SKM-1 treated with dmso at 0.1 percent for 144 hours (cell line): Measurements from ENCODE around the gene C1GALT1C1L.
"Not testable (repeated sequence)": the region's sequence is repeated elsewhere in the genome, so short reads cannot be mapped to it uniquely, and the experiment has no call there.

Source experiments
- DNase-seq: peaks from one replicate; lab custom pipeline; 2025; ENCODE audit not compliant: unreplicated experiment; lab: John Stamatoyannopoulos, UW

The C1GALT1C1L gene

DNA sequence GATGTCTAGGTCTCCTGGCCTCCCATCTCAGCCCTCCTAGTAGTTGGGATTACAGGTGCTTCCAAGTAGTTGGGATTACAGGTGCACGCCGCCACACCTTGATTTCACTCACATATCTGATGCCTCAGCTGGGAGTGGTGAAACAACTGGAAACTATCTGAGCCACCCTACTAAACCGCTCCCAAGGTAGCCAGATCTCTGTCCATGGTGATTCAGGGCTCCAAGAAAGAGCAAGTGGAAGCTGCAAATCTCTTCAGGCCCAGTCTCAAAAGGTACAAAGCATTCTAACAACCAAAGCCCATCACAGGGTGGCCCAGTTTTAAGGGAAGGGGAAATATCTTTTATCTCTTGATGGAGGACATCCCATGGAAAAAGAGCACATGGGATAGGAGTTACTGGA, 19.0 kb downstream of the C1GALT1C1L start:
- DNase-seq = no peak

DNA sequence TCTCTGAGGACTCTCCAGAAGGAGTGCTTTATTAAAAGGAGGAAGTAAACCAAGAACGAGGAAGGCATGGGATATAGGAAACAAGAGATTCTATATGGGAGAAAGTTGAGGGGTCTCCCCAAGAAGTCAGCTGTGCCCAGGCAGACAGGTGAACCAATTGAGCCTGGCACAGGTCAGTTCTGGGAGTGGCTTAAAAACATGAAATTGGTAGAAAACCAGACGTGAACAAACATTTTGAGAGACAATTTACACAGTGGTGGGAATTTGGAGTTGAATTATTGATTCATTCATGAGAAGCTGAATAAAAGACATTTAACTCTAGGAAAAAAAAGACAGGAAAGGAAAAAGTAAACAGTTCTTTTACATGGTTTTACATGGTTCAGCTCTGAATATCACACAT, 22.7 kb downstream of the C1GALT1C1L start:
- no peak for DNase-seq

DNA sequence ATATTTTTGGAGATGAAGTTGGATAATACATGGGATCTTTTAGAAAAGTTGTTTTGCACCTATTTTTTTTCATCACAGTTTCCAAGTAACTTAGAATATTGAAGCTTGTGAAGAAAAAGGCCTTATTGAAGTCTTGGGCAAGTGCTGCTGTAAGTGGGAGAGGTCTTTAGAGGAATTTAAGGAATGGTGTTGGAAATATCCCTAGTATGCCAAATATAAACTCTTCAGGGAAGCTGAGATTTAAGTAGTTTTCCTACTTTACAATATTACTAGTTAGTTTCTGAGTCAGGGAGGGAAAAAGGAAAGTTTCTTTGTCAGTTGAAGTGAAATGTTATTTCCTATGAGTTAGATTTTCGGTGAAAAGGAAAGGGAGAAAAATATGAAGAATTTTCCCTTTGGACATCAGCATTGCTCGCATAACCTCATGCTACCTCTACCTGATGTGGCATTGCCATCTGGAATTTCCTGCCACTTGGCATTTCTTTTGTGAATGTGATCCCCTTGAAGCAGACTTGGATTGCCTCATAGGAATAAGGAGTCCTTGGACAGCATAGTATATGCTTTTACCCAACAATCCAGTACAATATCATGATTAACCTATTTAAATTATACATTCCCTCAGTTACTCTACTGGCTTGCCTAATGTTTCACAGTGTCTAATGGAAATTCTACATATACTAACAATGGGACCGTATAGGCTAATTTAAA, 27.1 kb downstream of the C1GALT1C1L start:
- DNase-seq = no peak

DNA sequence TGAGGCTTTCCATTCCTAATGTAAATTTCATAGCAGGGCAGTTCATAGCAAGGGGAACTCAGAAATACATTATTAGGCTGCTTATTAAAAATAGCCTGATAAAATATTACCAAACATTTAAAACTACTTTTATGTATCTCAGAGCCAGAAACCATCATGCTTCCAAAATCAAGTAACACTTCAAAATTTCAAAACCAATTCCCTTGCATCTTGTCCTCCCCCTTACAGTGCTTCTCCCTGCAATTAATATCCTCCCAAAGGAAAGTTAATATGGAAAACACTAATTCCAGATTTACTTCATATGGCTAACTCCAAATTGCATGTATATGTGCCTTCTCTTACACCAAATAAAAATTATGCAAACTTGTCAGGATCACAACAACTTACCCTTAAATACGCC, 32.5 kb downstream of the C1GALT1C1L start:
- no peak for DNase-seq

DNA sequence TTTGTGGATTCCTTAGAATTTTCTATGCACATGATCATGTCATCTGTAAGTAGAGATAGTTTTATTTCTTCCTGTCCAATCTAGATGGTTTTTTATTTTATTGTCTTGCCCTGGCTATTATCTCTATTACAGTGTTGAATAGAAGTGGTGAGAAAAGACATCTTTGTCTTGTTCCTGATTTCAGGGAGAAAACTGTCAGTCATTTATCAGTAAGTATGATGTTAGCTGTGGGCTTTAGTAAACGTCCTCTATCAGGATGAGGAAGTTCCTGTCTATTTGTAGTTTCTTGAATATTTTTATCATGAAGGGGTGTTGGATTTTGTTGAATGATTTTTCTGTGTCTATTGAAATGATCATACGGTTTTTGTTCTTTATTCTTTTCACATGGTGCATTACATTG, 33.9 kb downstream of the C1GALT1C1L start:
- no peak for DNase-seq

DNA sequence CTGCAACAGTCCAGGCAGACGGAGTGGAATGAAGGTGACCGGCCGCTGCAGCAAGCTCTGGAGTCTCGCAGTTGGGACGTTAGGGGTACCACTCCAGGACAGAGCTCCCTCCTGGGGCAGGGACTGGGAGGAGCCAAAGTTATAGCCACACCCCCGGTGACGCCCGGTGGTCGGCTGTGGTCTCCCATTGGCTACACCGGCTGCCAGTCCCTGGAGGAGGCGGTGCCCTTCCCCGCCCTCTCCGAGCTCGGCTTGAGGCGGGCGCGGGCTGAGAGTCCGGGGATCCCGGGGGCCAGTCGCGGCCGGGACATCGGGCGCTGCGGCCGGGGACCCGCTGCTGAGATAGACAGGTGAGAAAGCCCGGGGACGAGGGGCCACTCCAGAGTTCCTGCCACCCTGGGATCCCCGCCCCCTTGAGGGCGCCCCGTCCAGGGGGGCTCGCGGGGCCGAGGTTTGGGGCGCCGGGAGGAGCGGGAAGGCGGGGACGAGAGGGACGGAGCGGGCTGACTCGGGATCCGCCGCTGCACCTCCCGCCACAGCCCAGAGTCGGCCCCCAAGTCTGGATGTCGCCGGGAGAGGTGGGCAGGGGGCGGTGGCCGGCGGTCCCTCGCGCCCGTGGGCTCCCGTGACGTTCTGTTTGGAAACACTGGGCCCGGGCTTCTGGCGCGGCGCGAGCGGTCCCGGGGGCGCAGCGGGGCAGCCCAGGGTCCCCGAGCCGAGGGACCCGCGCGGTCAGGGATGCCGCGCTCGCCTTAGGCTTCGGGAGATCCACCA, 39.0 kb downstream of the C1GALT1C1L start, which contains the start of gene PLEKHH2:
Gene PLEKHH2 (plus strand): TSS at position 231 of the 774 bp plus-strand sequence. CDS start 7,414 bp downstream, outside the sequence.
- DNase-seq = peak; percentile 82

DNA sequence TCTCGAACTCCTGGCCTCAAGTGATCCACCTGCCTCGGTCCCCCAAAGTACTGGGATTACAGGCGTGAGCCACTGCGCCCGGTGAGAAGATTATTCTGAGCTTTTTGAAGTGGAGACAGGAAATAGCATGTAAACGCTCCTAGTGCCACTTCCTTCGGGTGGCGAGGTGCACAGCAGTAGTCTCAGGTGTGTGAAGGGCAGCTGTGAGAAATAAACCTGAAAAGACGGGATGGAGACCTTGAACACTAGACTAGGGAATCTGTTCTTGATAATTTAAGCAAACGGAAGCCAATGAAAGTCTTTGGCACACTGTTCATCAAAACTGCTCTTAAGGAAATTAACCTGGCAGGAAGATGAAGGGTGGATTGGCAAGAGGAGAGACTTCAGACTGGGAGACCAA, 39.6 kb downstream of the C1GALT1C1L start:
- no peak for DNase-seq

DNA sequence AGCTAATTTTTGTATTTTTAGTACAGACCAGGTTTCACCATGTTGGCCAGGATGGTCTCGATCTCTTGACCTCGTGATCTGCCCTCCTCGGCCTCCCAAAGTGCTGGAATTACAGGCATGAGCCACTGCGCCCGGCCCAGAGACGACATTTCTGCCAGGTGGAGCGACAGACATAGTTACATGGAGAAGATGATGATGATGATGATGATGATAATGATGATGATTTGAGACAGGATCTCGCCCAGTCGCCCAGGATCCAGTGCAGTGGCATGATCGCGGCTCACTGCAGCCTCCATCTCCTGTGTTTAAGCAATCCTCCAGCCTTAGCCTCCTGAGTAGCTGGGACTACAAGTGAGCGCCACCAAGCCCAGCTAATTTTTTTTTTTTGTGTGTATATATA, 40.1 kb downstream of the C1GALT1C1L start:
- not testable (repeated sequence) for DNase-seq

DNA sequence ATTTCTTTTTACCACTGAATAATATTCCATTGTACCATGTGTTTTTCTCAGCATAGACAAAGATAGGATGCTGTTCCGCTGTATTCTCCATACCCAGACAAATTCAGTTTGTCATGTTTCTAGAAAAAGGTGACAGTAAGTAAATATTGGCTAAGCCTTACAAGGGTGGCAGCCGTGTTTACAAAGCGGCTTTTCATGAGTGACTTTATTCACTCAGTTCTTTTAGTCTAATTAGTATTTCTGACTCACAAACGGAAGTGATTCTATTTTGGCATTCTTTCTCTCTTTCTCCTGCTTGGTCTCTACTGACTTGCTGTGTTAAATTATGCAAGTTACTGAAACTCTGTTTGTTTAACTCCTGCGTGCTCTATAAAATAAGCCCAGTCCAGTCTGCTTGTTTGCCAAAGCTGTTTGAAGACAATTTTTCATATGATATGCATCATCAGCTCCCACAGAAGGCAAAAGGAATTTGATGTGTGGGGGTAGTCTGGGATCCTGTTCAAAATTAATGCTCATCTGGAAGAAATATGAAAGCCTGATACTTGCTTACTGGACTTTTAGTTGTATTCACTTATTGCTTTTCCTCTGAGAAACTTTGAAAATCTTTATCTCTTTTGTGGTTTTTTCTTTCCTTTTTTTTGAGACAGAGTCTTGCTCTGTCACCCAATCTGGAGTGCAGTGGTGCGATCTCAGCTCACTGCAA, 41.5 kb downstream of the C1GALT1C1L start:
- no peak for DNase-seq

DNA sequence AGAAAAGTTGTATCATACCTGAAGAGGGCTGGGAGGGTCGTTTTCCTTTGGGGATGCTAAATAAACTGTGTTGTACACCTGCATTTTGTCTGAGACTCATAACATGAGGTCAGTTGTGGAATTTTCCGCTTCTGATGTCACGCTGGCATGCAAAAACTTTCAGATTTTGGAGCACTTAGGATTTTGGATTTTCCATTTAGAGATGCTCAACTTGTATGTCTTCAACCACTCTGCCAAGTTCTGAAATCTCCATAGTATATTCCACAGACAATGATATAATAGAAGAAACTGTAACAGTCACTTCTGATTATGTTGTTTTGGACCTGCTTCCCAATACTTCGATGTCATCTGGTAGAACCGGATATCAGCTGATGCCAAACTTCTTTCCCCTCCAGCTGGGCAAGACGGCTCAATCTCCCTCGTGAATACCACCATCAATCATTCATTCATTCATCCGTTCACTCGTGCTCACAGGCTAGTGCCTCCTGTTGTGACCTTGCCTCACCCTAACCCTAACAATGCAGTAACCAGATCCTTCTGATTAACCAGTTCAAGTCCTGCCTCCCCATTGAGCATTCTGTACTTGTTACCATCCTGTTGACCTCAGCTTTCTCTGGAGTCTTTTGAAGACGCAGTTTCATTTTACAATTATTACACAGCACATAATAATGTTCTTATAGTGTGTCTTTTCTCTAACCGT, 44.5 kb downstream of the C1GALT1C1L start:
- DNase-seq = no peak
